Ishikawa (cell line): ENCODE results near the gene TLE3.

ENCODE experiments used
- EP300 ChIP-seq: IDR thresholded peaks from 2 replicates; pipeline ENCODE4 v1.6.1; 2012; ENCODE audit warnings: borderline replicate concordance
- TF ChIP-seq, protein P1 (sequence below): IDR thresholded peaks from 2 replicates; pipeline ENCODE4 v1.6.1; 2012

DNA sequence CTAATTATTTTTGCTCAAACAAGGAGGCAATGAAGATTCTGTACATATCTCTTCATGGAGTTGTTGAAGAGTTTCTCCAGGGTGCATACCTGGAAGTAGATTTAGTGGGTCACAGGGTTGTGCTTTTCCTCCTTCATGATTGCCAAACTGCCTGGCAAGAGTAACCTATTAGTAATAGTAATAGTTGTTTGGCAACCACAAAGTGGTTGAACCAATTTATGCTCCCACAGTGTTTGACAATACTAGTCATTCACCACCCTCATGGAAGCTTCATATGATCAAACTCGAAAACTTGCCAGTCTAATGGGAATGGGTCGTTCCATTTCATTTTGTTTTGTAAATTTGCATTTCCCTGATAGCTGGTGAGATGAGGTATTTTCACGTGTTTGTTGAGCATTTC, 57.8 kb downstream of the TLE3 start:
- TF ChIP-seq, protein P1, sequence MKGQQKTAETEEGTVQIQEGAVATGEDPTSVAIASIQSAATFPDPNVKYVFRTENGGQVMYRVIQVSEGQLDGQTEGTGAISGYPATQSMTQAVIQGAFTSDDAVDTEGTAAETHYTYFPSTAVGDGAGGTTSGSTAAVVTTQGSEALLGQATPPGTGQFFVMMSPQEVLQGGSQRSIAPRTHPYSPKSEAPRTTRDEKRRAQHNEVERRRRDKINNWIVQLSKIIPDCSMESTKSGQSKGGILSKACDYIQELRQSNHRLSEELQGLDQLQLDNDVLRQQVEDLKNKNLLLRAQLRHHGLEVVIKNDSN, result no peak
- no peak for TF ChIP-seq EP300
